CD4-positive, alpha-beta memory T cell (primary cell): Measurements from ENCODE around the gene ATP5PO. TPM values are rescaled to one million over a fixed set of nuclear protein-coding genes. Genes with fewer than 3 reads are reported as not detected.

Experiments used
- CTCF ChIA-PET: fragments of 350-600 bp; sonication (Branson Sonifier 250); formaldehyde crosslinking; loops from one replicate; lab custom pipeline; 2021; ENCODE audit warnings: inconsistent platforms; ENCODE audit not compliant: partially characterized antibody; lab: Charles Lee
- POLR2A ChIA-PET: fragments of 350-600 bp; sonication (Branson Sonifier 250); formaldehyde crosslinking; loops from one replicate; lab custom pipeline; 2021; ENCODE audit not compliant: partially characterized antibody; lab: Charles Lee
- DNase-seq, 5 donors: peaks; one replicate each; pipeline versions ENCODE4 v3.0.0 to v3.0.0-alpha.2; 2020 to 2022; ENCODE audit warnings: mixed read lengths in 1 of 5
- H3K27ac ChIP-seq: one replicate; pipeline ENCODE4 v1.7.0; 2013; ENCODE audit warnings: low read depth, low read length
- H3K27me3 ChIP-seq: 2 replicates; pipeline ENCODE4 v1.7.0; 2013; ENCODE audit warnings: mild to moderate bottlenecking, low read length, moderate library complexity; ENCODE audit not compliant: insufficient read depth
- H3K36me3 ChIP-seq: 2 replicates; pipeline ENCODE4 v1.7.0; 2013; ENCODE audit warnings: mild to moderate bottlenecking, low read length, moderate library complexity; ENCODE audit not compliant: insufficient read depth
- H3K4me1 ChIP-seq: 2 replicates; pipeline ENCODE4 v1.7.0; 2013; ENCODE audit warnings: mild to moderate bottlenecking, low read length, moderate library complexity; ENCODE audit not compliant: insufficient read depth
- H3K4me3 ChIP-seq, 2 donors: one replicate each; pipeline ENCODE4 v1.7.0; 2013; ENCODE audit warnings: low read length in 2 of 2, mild to moderate bottlenecking in 1 of 2
- H3K9me3 ChIP-seq, 2 donors: one replicate each; pipeline ENCODE4 v1.7.0; 2013; ENCODE audit warnings: low read length in 2 of 2, control low read depth in 1 of 2; ENCODE audit not compliant: control insufficient read depth in 1 of 2
- H3K27ac Mint-ChIP-seq, 7 donors: one replicate each; pipeline ENCODE4 v1.8.0; 2020 to 2021; ENCODE audit warnings: mixed read lengths in 7 of 7, mild to moderate bottlenecking in 6 of 7, inconsistent platforms in 3 of 7, moderate library complexity in 3 of 7
- H3K27me3 Mint-ChIP-seq, 2 donors: one replicate each; pipeline ENCODE4 v1.8.0; 2020 to 2021; ENCODE audit warnings: mixed read lengths in 2 of 2
- H3K36me3 Mint-ChIP-seq, 2 donors: one replicate each; pipeline ENCODE4 v1.8.0; 2020 to 2021; ENCODE audit warnings: mixed read lengths in 2 of 2, inconsistent platforms in 1 of 2, mild to moderate bottlenecking in 1 of 2
- H3K4me1 Mint-ChIP-seq, 4 donors: one replicate each; pipeline ENCODE4 v1.8.0; 2020 to 2021; ENCODE audit warnings: mixed read lengths in 4 of 4, mild to moderate bottlenecking in 1 of 4
- H3K4me3 Mint-ChIP-seq, 8 donors: one replicate each; pipeline ENCODE4 v1.8.0; 2020 to 2021; ENCODE audit warnings: mixed read lengths in 8 of 8, mild to moderate bottlenecking in 7 of 8, moderate library complexity in 6 of 8, inconsistent platforms in 3 of 8
- H3K9me3 Mint-ChIP-seq, 8 donors: one replicate each; pipeline ENCODE4 v1.8.0; 2020 to 2021; ENCODE audit warnings: mixed read lengths in 8 of 8, mild to moderate bottlenecking in 5 of 8, inconsistent platforms in 3 of 8, moderate library complexity in 1 of 8
- intact Hi-C: fragments of 100-400 bp; cut with micrococcal nuclease; formaldehyde crosslinking; loops from one replicate; pipeline ENCODE4 v1.15.1; 2023
- polyA plus RNA-seq, 2 donors: library from polyadenylated mRNA; unstranded; fragments of 300-500 nt; fragmentation: Illumina TruSeq; gene quantifications; one replicate each; pipeline ENCODE4 v1.2.3, GENCODE V29; 2021
- total RNA-seq, 2 experiments: library from RNA; stranded (reverse); gene quantifications; one replicate each; pipeline ENCODE4 v1.2.3, GENCODE V29; 2021

ATP5PO gene
- total and polyA plus RNA-seq, 4 experiments from 2014 or later = 126 to 472 (median 231) TPM

DNA sequence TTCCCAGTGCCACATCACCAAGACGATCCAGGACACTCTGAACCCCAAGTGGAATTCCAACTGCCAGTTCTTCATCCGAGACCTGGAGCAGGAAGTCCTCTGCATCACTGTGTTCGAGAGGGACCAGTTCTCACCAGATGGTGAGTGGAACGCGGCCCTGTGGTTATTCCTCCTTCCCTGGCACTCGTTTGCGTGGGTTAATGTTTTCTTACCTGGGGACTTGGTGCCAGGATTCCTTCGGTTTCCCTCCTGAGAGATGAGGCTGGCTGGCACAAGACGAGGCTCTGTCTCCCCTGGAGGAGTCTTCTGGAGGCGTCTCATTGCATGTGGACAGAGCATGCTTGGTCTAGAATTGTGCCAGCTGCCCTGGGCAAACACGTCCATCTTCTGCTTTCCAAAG is 29.3 kb downstream of the ATP5PO start:
- no peaks in the 10 kb centered on the region for H3K9me3 ChIP-seq
- Mint-ChIP-seq H3K27ac (no peak overlapping the region), H3K36me3 (no peaks in the 10 kb centered on the region), H3K4me1 (no peaks in the 10 kb centered on the region), H3K9me3 (peaks cover 0 to 2% (median 0%) of the 10 kb centered on the region in 8 donors), H3K27me3 (peaks cover 4 to 7% of the 10 kb centered on the region in 2 donors), H3K4me3 (no peak overlapping the region)
- ChIA-PET POLR2A (no interaction called here), CTCF (no interaction called here)
- H3K4me3 ChIP-seq = no peak overlapping the region
- no peaks in the 10 kb centered on the region for H3K36me3 ChIP-seq
- no peaks in the 10 kb centered on the region for H3K27me3 ChIP-seq
- DNase-seq = no peak
- H3K27ac ChIP-seq = no peak overlapping the region
- H3K4me1 ChIP-seq = no peaks in the 10 kb centered on the region
- intact Hi-C loops = no loop called here

DNA sequence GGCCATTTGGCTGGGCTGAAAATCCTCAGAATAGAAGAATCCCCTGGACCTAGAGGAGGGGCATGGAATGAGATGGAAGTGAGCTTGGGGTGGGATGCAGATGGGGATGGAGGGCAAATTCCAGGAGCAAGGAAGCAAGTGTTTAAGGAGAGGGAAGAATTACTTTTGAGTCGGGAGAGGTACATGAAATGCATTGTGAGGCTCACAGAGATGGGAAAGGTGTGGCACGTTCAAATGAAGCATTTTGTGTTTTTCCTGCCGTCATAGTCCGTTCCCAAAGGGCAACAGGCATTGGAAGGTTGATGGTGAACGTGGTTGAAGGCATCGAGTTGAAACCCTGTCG is 30.5 kb downstream of the ATP5PO start:
- CTCF ChIA-PET = no interaction called here
- H3K4me3 ChIP-seq = no peak overlapping the region
- no peaks in the 10 kb centered on the region for H3K4me1 ChIP-seq
- POLR2A ChIA-PET = no interaction called here
- Mint-ChIP-seq H3K36me3 (no peaks in the 10 kb centered on the region), H3K27me3 (peaks cover 4 to 7% of the 10 kb centered on the region in 2 donors), H3K4me3 (no peak overlapping the region), H3K4me1 (no peaks in the 10 kb centered on the region), H3K9me3 (peaks cover 0 to 2% (median 0%) of the 10 kb centered on the region in 8 donors), H3K27ac (no peak overlapping the region)
- no peaks in the 10 kb centered on the region for H3K9me3 ChIP-seq
- no peak overlapping the region for H3K27ac ChIP-seq
- no peaks in the 10 kb centered on the region for H3K36me3 ChIP-seq
- intact Hi-C loops = no loop called here
- DNase-seq = no peak
- no peaks in the 10 kb centered on the region for H3K27me3 ChIP-seq

DNA sequence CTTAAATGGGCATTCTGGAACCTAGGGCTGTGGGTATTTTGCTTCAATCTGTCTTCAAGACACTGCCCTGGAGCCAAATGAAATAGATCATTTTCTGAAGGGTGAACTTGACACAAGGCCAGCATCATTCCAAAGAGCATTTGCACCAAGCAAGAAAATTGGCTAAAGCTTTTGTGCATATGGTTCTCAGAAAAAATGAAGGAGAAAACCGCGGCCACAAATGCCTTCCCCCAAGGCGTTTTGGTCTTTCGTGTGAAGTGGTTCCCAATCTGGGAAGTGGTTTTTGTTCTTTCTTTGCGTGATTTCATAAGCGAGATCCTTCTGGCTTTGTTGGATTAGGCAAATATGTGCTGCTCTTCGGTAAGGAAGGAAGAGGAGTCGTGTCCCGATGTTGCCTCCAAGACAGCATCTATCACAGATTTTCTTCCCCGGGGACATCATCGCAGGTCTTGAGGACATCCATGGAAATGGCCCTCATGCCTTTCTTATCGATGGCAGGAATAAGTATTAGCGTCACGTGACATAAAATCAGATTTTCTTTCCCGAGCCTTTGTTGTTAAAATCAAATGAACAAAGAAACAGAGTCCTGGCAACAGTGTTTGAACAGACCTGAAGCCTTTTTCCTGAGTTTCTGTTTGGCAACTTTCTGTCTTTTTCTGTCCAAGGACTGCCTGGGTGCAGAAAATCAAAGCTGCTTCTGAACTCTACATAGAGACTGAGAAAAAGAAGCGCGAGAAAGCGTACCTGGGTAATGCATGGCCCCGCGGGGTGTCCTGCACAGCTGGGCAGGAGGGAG is 31.0 kb downstream of the ATP5PO start:
- H3K4me1 Mint-ChIP-seq = no peaks in the 10 kb centered on the region
- no peak for DNase-seq
- ChIA-PET CTCF (no interaction called here), POLR2A (no interaction called here)
- peaks cover 4 to 7% of the 10 kb centered on the region in 2 donors for H3K27me3 Mint-ChIP-seq
- Histone ChIP-seq H3K9me3 (no peaks in the 10 kb centered on the region), H3K4me3 (no peak overlapping the region), H3K36me3 (no peaks in the 10 kb centered on the region), H3K4me1 (no peaks in the 10 kb centered on the region), H3K27ac (no peak overlapping the region), H3K27me3 (no peaks in the 10 kb centered on the region)
- intact Hi-C loops = no loop called here
- no peak overlapping the region for H3K27ac Mint-ChIP-seq
- peaks cover 0 to 2% (median 0%) of the 10 kb centered on the region in 8 donors for H3K9me3 Mint-ChIP-seq
- no peaks in the 10 kb centered on the region for H3K36me3 Mint-ChIP-seq
- H3K4me3 Mint-ChIP-seq = no peak overlapping the region

DNA sequence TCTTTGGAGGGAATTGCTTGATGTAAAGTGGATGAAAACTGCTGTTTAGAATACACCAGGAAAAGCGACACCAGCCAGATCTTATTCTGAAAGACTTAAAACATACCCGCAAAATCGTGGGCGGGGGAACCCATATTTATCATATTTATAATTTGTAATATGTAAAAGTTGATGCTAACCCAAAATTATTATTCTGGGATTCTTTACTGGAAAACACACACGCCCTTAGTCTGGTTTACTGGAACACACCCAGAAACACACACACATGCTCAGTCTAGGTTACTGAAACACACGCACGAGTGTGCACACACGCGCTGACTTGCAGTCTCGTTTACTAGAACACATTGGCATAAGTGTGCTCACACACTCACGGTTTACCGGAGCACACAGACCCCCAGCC is 32.5 kb downstream of the ATP5PO start:
- ChIA-PET CTCF (no interaction called here), POLR2A (no interaction called here)
- Histone ChIP-seq H3K4me3 (no peak overlapping the region), H3K27ac (no peak overlapping the region), H3K9me3 (no peaks in the 10 kb centered on the region), H3K36me3 (no peaks in the 10 kb centered on the region), H3K4me1 (no peaks in the 10 kb centered on the region), H3K27me3 (no peaks in the 10 kb centered on the region)
- Mint-ChIP-seq H3K4me1 (no peaks in the 10 kb centered on the region), H3K27ac (no peak overlapping the region), H3K27me3 (peaks cover 5 to 6% of the 10 kb centered on the region in 2 donors), H3K9me3 (peaks cover 0 to 2% (median 0%) of the 10 kb centered on the region in 8 donors), H3K4me3 (no peak overlapping the region), H3K36me3 (no peaks in the 10 kb centered on the region)
- intact Hi-C loops = no loop called here
- DNase-seq = no peak

DNA sequence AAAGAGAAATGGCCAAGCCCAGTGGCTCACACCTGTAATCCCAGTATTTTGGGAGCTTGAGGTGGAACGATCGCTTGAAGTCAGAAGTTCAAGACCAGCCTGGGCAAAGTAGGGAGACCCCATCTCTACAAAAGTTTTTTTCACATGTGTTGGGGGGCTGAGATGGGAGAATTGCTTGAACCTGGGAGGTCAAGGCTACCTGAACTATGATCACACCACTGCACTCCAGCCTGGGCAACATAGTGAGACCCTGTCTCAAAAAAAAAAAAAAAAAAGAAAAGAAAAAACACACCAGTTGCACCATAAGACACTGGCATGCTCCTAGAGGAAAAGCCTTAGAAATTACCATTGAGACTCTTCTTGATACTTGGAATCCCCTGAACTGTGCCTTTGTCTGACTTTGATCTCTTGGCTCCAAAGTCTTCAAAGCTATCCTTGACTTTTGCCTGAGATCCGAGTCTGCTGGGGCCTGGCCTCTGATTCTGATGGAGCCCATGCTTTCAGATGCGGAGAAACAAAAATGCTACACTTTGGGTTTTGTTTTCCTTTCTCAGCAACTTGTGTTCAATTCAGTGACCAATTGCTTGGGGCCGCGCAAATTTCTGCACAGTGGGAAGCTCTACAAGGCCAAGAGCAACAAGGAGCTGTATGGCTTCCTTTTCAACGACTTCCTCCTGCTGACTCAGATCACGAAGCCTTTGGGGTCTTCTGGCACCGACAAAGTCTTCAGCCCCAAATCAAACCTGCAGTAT is 33.7 kb downstream of the ATP5PO start:
- no peaks in the 10 kb centered on the region for H3K36me3 Mint-ChIP-seq

DNA sequence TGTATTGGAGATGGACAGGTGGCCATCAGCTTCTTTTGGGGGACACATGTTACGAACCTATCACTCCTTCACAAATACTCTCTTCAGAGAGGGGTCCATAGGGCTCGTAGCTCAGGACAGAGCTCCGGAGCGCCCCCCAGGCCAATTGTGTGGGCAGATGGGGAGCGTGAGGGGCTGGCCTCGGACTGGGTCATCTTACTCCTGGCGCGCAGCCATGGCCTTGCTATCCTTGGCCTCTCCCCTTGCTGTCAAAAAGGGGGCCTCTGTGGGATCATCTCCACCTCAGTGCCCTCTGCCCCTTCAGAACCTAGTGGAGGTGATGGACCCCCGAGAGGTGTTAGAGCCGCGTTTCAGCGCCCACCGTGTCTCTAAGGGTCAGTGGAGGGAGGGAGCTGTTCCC is 35.0 kb downstream of the ATP5PO start:
- H3K9me3 ChIP-seq = no peaks in the 10 kb centered on the region
- no peaks in the 10 kb centered on the region for H3K4me1 ChIP-seq
- H3K27ac ChIP-seq = no peak overlapping the region
- no peaks in the 10 kb centered on the region for H3K36me3 Mint-ChIP-seq
- no peak overlapping the region for H3K27ac Mint-ChIP-seq
- DNase-seq = no peak
- no peaks in the 10 kb centered on the region for H3K27me3 ChIP-seq
- POLR2A ChIA-PET = no interaction called here
- no peaks in the 10 kb centered on the region for H3K4me1 Mint-ChIP-seq
- intact Hi-C loops = no loop called here
- peaks cover 8 to 10% of the 10 kb centered on the region in 2 donors for H3K27me3 Mint-ChIP-seq
- H3K4me3 ChIP-seq = no peak overlapping the region
- no peak overlapping the region for H3K4me3 Mint-ChIP-seq
- no peaks in the 10 kb centered on the region for H3K36me3 ChIP-seq
- CTCF ChIA-PET = interaction anchor here (1.4 kb wide), 1 partner anchor 10 kb away, joined by 3 read pairs; no protein-coding TSS in a partner anchor
- H3K9me3 Mint-ChIP-seq = peaks cover 0 to 2% (median 0%) of the 10 kb centered on the region in 8 donors

More for the DNA sequence above, 33.7 kb downstream of the ATP5PO start:
- H3K27me3 Mint-ChIP-seq = peaks cover 6 to 9% of the 10 kb centered on the region in 2 donors
- DNase-seq = no peak
- no peaks in the 10 kb centered on the region for H3K27me3 ChIP-seq
- ChIA-PET POLR2A (interaction anchor here (0.6 kb wide), 1 partner anchor 59 kb away, joined by 4 read pairs; no protein-coding TSS in a partner anchor), CTCF (interaction anchor here (1.1 to 1.4 kb wide), 2 partner anchors 11 to 218 kb away, joined by 3 read pairs; no protein-coding TSS in a partner anchor)
- no peaks in the 10 kb centered on the region for H3K9me3 ChIP-seq
- no peaks in the 10 kb centered on the region for H3K4me1 ChIP-seq
- no peak overlapping the region for H3K27ac ChIP-seq
- H3K27ac Mint-ChIP-seq = no peak overlapping the region
- intact Hi-C loops = no loop called here
- H3K36me3 ChIP-seq = no peaks in the 10 kb centered on the region
- peaks cover 0 to 2% (median 0%) of the 10 kb centered on the region in 8 donors for H3K9me3 Mint-ChIP-seq
- no peak overlapping the region for H3K4me3 Mint-ChIP-seq
- no peaks in the 10 kb centered on the region for H3K4me1 Mint-ChIP-seq
- H3K4me3 ChIP-seq = no peak overlapping the region

DNA sequence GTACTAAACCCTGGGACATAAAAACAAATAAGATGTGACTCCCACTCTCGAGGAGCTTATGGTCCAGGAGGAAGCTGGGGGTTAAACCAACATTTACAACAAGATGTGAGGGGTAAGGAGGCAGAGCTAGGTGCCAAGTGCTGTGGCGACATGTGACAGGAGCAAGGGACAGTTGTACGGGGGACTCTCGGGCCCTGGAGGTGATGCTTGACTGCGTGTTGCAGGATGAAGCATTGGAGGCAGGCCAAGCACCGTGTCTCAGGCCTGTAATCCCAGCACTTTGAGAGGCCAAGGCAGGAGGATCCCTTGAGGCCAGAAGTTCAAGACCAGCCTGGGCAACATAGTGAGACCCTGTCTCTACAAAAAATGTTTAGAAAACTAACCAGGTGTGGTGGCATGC is 36.8 kb downstream of the ATP5PO start:
- intact Hi-C loops = no loop called here
- Mint-ChIP-seq H3K27ac (no peak overlapping the region), H3K4me1 (no peaks in the 10 kb centered on the region), H3K9me3 (no peaks in the 10 kb centered on the region), H3K4me3 (no peak overlapping the region), H3K27me3 (peaks cover 4 to 8% of the 10 kb centered on the region in 2 donors), H3K36me3 (no peaks in the 10 kb centered on the region)
- DNase-seq = no peak
- Histone ChIP-seq H3K4me1 (no peaks in the 10 kb centered on the region), H3K4me3 (no peak overlapping the region), H3K27me3 (no peaks in the 10 kb centered on the region), H3K9me3 (no peaks in the 10 kb centered on the region), H3K36me3 (no peaks in the 10 kb centered on the region), H3K27ac (no peak overlapping the region)
- ChIA-PET CTCF (no interaction called here), POLR2A (no interaction called here)
